CD4-positive, alpha-beta T cell treated with Interleukin-6 for 4 hours (primary cell): ENCODE measurements around the gene COQ5.

Source experiments
- DNase-seq: peaks from one replicate; pipeline ENCODE4 v3.0.0-alpha.2; 2020; ENCODE audit warnings: mixed read lengths

Gene COQ5

DNA sequence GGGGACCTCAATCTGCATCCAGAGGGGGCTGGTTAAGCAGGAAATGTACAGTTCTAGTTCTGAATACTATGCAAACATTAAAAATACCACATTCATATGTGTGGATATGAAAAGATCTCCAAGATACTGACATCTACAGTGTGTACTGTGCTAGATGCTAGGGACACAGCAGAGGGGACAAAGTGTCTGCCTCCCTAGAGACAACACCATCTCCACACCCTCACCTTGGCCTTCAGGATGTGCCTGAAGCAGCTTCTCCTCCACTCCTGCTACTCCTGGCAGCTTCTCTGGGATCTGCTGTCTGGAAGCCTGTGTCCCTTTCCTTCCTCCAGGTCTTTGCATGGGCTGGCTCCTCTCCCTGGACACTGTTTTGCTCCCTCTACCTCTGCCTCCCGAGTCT, 48.7 kb downstream of the COQ5 start:
- no peak for DNase-seq

DNA sequence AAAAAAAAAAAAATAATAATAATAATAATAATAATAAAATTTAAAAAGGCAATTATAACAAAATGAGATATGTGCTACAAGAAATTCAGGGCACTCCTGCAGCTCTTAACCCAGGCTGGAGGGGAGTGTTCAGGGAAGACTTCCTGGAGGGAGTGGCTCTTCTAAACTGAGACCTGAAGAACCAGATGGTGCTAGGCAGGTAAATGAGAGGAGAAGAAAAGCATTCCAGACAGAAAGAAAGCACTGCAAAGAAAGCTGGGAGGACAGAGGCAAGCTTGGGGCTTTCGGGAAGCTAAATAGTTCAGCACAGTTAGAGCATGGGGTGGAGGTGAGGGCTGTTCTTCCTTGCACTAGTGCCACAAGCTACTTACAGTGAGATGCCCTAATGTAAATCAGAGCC, 49.5 kb downstream of the COQ5 start:
- no peak for DNase-seq

DNA sequence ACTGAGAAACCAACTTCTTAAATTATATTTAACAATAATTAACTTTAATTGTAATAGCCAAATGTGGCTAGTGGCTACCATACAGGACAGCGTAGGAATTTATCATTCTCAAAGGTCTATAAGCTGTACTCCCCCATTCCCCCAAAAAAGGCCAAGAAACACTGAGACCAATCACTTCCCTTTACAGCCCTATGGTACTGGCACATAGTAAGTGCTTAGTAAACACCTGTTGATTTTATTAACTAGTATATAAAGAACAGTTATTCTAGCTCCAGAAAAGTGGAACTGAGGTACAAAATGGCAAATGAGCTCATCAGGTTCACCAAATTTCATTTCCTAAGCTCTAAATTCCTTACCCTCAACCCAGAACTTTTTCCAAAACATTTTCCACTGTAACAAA, 53.3 kb downstream of the COQ5 start:
- DNase-seq: no peak

DNA sequence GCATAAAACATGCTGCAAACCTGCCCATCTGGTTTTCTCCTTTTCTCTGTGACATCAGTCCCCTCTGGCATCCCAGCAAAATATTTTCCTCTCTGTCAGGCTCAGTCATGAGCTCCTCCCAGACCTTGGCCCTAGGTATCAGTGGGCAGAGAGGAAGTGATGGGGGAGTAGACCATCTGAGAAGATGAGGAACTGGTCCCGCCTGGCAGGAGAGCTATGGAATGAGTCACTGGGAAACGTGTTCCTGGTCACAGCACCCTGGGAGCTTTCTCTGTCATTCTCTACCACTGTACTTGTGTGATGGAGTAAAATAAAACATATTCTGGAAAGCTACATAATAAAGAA, 54.4 kb downstream of the COQ5 start:
- DNase-seq: no peak

DNA sequence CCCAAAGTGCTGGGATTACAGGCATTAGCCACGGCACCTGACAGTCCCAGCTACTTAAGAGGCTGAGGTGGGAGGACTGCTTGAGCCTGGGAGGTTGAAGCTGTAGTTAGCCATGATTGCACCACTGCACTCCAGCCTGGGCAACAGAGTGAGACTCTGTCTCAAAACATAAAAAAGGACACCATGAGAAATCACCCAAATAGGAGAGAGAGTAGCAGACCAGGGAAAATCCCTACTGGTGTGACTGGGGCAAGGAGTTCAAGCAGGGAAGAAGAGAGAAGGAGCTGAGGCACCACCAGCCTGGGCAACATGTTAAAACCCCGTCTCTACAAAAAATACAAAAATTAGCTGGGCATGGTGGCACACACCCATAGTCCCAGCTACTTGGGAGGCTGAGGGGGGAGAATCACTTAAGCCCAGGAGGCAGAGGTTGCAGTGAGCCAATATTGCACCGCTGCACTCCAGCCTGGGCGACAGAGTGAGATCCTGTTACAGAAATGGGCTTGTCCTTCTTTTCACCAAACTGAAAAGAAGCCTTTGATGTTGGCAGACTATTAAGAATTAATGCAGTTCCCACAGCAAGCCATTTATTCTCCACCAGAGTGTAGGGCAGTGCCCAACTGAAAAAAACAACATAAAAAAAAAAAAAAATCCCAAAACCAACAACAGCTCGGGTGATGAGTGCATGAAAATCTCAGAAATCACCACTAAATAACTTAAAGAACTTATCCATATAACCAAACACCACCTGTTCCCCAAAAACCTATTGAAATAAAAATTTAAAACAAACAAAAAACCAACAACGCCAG, 54.9 kb downstream of the COQ5 start:
- no peak for DNase-seq

DNA sequence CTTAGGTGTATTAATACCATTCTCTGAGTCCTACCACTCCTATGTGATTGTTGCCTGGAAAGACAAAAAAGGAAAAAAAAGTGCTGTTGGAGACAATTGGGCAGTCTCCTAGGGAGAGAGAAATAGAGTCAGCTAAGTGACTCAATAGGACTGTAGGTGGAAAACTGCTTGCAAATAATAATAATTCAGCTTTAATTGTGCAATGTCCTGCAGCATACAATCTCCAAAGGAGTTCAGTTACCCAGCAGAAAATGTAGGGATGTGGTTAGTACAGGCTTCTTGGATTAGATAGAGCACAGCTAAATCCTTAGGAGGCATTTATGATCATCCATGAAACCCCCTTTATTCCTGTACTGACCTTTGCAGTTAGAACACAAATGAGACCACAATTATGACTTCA, 56.4 kb downstream of the COQ5 start:
- no peak for DNase-seq

DNA sequence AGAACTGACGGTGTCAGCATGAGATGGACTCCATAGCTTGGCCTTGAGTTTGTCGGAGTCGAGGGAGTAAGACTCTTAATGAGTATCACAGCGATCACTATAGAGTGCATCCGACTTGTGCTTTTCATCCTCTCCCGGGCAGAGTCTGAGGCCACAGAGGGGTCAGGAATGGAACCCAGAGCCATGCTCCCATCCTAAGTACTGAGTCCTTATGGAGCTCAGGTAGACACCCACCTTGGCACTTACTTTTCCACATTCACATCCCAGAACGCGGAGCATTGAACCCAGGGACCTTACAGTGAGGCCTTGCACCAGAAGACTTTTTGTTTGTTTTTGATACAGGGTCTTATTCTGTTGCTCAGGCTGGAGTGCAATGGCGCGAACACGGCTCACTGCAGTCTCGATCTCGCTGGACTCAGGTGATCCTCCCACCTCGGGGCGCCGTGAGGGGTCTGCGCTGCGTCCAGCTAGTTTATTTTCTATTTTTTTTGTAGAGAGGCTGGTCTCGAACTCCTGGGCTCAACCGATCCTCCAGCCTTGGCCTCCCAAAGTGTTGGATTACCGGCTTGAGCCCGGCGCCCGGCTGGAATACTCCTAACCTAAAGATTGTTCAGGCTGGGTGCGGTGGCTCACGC, 58.7 kb downstream of the COQ5 start:
- DNase-seq: no peak

DNA sequence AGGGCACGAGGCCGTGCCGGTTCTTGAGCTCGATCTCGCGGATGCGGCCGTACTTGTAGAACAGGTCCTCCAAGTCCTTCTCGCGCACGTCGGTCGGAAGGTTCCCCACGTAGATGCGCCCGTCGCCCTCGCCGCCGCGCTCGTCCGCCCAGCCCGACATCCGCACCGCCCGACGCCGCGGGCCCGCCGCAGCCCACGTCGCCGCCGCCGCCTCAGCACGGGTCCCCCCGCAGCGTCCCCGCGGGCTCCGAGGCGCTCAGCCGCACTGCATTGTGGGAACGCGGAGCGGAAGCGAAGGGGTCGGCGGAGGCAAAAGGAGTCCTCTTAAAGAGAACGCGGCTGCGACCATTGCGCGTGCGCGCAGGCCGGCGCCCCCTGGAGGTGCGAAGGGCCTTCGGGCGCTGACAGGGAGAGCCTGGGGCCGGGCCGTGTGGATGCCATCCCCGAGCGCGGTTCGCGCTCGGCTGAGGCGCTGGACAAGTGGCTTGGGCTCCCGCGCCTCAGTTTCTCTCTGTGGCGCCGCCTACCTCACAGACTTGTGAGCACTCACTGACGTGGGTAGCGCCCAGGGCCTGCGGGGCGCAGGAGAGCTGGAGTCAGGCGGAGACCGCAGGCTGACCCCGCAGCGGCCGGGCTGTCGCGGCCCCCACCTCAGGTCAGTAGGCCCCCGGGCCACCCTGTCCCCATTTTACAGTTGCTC, 59.4 kb downstream of the COQ5 start, which contains the start of gene SRSF9:
SRSF9 (minus strand) TSS at position 299 of the 700 bp plus-strand sequence; CDS start at position 160, 139 bp downstream.
- peak; percentile 98 for DNase-seq

DNA sequence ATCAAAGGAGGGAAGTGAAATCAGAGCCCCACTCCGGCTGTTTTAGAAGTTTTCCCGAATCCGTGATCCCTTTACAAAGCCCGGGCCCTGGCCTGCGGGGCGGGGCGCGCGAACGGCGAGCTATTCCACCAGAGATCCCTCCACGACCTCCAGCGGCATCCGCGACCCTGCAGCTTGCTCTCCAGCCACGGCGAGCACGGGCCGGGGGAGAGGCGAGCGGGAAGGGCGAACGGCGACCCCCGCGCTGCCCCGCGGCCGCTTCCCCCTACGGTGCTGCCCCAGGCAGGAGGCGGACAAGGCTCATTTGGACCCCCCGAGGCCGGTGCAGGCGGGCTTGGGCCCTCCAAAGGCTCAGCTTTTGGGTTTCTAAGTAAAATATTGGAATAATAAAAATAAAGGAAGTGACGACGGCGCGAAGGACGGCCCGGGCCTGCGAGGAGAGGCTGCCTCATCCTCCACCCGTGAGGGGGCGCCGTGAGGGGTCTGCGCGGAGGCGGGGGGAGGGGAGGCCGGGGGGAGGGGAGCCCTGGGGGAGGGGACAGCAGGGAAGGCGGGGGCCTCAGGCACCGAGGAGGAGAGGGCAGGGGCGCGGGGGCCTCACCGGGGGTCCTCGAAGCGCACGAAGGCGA, 60.0 kb downstream of the COQ5 start:
- DNase-seq: peak; percentile 66

DNA sequence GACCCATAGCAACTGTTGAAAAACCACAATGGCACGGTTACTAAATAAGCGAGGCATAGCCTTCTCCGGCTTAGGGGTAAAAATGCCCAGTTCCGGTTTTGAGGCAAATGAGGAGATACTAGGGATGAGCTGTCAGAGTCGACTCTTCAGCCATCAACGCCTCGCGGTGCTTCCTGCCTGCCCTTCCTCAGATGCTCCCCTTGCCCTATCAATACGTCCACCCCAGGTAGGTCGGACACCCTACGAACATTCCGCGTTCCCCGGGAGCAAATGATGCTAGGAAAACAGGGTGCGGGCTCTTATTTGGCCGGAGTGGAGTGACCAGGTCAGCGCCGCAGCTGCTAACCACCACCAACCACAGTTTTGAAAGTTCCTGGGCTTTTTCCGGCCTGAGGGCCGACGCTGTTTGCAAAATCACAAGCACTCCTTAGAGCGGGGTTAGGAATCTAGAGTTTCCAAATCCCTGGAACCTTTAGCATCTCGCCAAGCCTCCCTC, 60.6 kb downstream of the COQ5 start:
- DNase-seq: peak; percentile 16

DNA sequence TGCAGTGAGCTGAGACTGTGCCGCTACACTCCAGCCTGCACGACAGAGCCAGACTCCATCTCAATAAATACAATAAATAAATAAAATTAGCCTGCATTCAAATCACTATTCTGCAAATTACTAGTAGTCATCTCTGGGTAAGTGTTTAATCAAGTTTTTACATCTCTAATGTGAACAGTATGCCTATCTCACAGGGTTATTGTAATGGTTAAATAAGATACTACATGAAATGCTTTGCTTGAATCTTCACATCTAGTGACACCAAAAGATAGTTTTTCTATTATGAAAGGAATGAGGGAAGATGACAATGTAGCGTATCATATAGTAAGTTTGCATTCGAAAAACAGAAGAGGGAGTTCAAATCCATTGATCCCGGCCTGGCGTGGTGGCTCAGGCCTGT, 61.5 kb downstream of the COQ5 start:
- DNase-seq: no peak

DNA sequence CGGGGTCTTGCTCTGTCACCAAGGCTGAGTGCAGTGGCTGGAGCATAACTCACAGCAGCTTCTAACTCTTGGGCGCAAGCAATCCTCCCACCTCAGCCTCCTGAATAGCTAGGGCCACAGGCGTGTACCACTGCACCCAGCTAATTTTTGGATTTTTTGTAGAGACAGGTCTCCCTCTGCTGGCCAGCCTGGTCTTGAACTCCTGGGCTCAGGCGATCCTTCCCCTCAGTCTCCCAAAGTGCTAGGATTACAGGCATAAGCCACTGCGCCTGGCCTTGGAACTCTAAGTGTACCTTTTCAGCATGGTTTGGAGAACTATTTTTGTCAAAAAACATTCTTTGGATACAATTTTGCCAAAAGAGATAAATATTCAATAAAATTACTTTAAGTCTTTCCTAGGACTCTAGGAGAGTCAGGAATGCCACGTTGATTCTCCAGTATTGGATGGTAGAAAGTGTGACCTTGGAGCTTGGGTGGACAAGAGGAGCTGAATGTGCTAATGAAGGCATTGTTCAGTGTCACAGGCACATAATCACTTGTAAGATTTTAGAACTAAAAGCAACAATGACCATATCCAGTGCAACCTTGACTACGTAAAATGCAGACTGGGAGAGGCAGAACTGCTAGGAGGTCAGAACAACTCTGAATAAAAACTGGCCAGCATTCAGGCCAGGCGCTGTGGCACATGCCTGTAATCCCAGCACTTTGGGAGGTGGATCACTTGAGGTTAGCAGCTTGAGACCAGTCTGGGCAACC, 62.2 kb downstream of the COQ5 start:
- DNase-seq: peak; percentile 56

DNA sequence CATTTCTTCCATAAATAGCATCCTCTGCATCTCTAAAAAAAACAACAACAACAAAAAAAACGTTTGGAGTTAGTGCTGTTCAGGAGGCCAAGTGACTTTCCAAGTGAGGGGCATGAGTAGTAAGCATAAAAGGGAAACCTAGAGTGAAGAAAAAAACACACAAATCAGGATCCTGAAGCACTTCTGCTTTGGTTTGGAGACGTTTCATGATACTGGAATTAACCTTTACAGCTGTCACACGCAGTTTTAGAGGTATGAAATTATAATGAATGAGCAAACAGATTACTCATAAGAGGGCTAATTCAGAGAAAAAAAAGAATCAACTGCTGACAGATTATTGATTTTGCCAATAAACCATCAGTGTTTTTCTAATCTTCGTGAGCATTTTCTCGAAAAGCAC, 63.2 kb downstream of the COQ5 start:
- no peak for DNase-seq

DNA sequence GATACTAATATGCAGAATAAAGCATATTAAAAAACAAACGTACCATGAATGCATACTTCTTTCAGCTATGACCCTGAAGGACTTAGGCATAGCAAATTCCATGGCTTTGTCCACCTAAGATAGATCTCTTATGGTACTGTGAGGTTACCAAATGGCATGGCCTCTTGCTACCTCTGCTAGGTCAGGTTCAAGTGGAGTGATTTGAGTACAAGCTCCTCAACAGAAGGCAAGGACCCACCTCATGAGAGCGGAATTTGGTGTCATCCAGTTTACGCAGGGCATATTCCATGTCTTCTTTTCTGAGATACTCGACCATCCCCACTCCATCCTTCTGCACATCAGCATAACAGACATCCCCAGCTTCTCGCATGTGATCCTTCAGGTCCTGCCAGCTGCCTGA, 65.2 kb downstream of the COQ5 start:
- no peak for DNase-seq

DNA sequence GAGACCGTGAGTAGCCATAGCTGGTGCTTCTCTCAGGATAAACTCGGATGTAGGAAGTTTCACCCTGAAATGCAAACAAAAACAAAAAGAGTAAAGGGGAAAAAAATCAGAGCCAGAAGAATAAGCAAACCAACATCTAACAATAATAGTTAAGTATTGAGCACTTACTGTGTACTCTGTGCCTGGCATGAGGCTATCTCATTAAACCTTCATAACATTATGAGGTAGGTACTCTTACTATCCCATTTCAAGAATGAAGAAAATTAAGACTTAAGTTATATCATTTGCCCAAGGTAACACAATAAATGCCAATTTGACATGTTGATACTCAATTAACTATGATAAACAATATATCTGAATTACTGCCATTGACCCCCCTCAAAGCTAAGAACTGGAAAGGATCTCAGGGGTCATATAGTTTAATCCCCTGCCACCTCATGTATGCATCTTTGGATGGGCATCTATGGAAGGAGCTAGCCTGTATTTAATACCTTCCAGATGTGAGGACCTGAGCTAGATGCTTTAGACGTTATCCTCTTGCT, 66.8 kb downstream of the COQ5 start:
- DNase-seq: no peak

DNA sequence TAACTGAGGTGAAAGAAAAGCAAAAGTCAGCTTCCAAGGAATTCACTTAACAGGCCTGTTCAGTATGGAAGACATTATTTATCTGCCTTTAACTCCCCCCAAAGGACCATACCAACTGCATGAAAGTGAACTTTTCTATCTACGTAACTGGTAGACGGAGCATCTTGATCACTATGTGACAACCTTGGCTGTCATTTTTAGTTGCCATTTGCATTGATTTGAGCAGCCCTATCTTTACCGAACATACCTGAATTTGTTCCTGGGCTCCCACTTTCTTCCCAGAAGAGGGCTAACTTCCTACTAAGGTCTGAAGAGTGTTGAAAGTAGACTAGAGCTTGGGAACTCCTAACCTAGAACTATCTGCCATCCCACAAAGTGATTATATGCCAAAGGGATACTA, 68.8 kb downstream of the COQ5 start:
- DNase-seq: no peak

DNA sequence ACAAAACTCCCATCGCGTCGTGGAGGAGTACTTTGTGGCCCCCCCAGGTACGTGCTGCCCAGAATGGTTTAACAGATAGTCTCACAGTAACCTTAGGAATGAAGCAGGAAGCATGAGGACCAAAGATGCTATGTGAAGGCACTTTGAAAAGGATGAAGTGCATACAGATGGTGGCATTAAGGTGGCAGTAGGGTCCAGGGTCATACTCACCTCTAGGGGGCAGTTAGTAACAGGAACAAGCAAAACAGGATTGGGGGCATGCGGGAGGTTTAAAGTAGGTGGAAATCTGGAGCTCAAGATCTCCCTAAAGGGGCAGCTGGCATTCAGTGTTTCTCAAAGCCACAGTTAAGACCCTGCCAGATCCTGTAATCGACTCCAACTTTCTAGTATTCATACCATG, 71.8 kb downstream of the COQ5 start:
- DNase-seq: peak; percentile 6

DNA sequence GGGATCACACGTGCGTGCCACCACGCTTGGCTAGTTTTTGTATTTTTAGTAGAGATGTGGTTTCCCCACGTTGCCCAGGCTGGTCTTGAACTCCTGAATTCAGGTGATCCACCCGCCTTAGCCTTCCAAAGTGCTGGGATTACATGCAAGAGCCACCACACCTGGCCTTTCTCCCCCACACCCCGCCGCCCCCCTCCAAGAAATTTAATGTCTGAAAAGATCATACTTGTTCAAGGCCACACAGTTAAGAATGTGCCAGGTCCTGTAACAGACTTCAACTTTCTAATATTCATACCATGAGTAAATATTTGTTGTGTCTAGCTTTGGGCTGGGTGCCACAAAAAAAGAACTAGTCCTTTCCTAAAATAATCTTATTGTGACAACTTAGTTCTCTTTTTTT, 73.7 kb downstream of the COQ5 start:
- no peak for DNase-seq

DNA sequence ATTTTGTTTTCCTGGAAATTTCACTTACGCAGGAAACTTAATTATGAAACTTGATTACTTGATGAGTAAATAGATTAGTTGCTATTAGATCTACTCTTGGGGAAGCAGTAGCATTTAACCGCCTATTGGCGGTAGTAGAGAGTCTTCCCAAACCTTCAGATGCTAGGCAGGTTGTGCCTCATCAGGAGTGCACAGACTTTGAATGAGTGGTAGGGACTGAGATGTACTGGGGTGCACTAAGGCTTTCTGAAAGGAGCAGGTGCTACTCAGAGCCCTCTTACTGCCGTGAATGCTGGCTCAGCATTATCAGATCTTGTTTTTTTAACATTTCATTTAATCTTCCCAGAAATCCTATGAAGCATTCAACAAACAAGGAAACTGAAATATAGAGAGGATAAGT, 75.0 kb downstream of the COQ5 start:
- DNase-seq: peak; percentile 16
